ENCODE results near the gene GALNT18. TPM values are rescaled to one million over a fixed set of nuclear protein-coding genes. Genes with fewer than 3 reads are reported as not detected.

Gene GALNT18
- total RNA-seq, 1 experiment from 2014 or later, result 9.2 TPM

GRCh38 chr11:11387622-11388305 is 234.0 kb downstream of the GALNT18 start:
- CTCF ChIA-PET, result no interaction called here
- Mint-ChIP-seq H3K27ac (ENCODE audit: unreplicated experiment) (no peak overlapping the region), H3K4me3 (ENCODE audit: low read depth, unreplicated experiment) (no peak overlapping the region), H3K36me3 (ENCODE audit: insufficient read depth, unreplicated experiment) (no peaks in the 10 kb centered on the region), H3K4me1 (ENCODE audit: low read depth, unreplicated experiment) (peaks cover 39% of the 10 kb centered on the region), H3K9me3 (ENCODE audit: low read depth, unreplicated experiment) (no peaks in the 10 kb centered on the region), H3K27me3 (ENCODE audit: unreplicated experiment) (no peaks in the 10 kb centered on the region)
- no peak for TF ChIP-seq CTCF (IDR thresholded peaks at IDR 0.05; ENCODE audit: unreplicated experiment)
- intact Hi-C loops (cut with micrococcal nuclease; ENCODE audit: unreplicated experiment), result loop anchor here (5.0 kb wide), 1 partner anchor 400 kb away; no protein-coding TSS in a partner anchor
- no peak for DNase-seq
- BruUV-seq (replicated peaks), result no TSS peak

GRCh38 chr11:11387207-11387606 is 234.6 kb downstream of the GALNT18 start:
- CTCF ChIA-PET, result no interaction called here
- no peak for TF ChIP-seq CTCF (IDR thresholded peaks at IDR 0.05; ENCODE audit: unreplicated experiment)
- BruUV-seq (replicated peaks), result no TSS peak
- Mint-ChIP-seq H3K9me3 (ENCODE audit: low read depth, unreplicated experiment) (no peaks in the 10 kb centered on the region), H3K4me3 (ENCODE audit: low read depth, unreplicated experiment) (no peak overlapping the region), H3K4me1 (ENCODE audit: low read depth, unreplicated experiment) (peaks cover 39% of the 10 kb centered on the region), H3K27ac (ENCODE audit: unreplicated experiment) (no peak overlapping the region), H3K36me3 (ENCODE audit: insufficient read depth, unreplicated experiment) (no peaks in the 10 kb centered on the region), H3K27me3 (ENCODE audit: unreplicated experiment) (no peaks in the 10 kb centered on the region)
- intact Hi-C loops (cut with micrococcal nuclease; ENCODE audit: unreplicated experiment), result loop anchor here (5.0 kb wide), 1 partner anchor 400 kb away; no protein-coding TSS in a partner anchor
- no peak for DNase-seq

- no TSS peak for BruUV-seq (replicated peaks)
- H3K27ac Mint-ChIP-seq (ENCODE audit: unreplicated experiment), result no peak overlapping the region
- no peak for TF ChIP-seq CTCF (IDR thresholded peaks at IDR 0.05; ENCODE audit: unreplicated experiment)
- H3K36me3 Mint-ChIP-seq (ENCODE audit: insufficient read depth, unreplicated experiment), result no peaks in the 10 kb centered on the region
- intact Hi-C loops (cut with micrococcal nuclease; ENCODE audit: unreplicated experiment), result loop anchor here (5.0 kb wide), 1 partner anchor 402 kb away; no protein-coding TSS in a partner anchor
- no peaks in the 10 kb centered on the region for H3K9me3 Mint-ChIP-seq (ENCODE audit: low read depth, unreplicated experiment)
- CTCF ChIA-PET, result no interaction called here
- DNase-seq, result no peak
- no peak overlapping the region for H3K4me3 Mint-ChIP-seq (ENCODE audit: low read depth, unreplicated experiment)
- no peaks in the 10 kb centered on the region for H3K27me3 Mint-ChIP-seq (ENCODE audit: unreplicated experiment)
- H3K4me1 Mint-ChIP-seq (ENCODE audit: low read depth, unreplicated experiment), result peaks cover 24% of the 10 kb centered on the region
Measured at GRCh38 chr11:11384829-11385228, 237.0 kb downstream of the GALNT18 start.

- CTCF ChIA-PET, result no interaction called here
- TF ChIP-seq CTCF (IDR thresholded peaks at IDR 0.05; ENCODE audit: unreplicated experiment), result no peak
- intact Hi-C loops (cut with micrococcal nuclease; ENCODE audit: unreplicated experiment), result no loop called here
- H3K4me3 Mint-ChIP-seq (ENCODE audit: low read depth, unreplicated experiment), result no peak overlapping the region
- no peak overlapping the region for H3K27ac Mint-ChIP-seq (ENCODE audit: unreplicated experiment)
- peaks cover 18% of the 10 kb centered on the region for H3K4me1 Mint-ChIP-seq (ENCODE audit: low read depth, unreplicated experiment)
- BruUV-seq (replicated peaks), result no TSS peak
- H3K9me3 Mint-ChIP-seq (ENCODE audit: low read depth, unreplicated experiment), result no peaks in the 10 kb centered on the region
- no peaks in the 10 kb centered on the region for H3K36me3 Mint-ChIP-seq (ENCODE audit: insufficient read depth, unreplicated experiment)
- H3K27me3 Mint-ChIP-seq (ENCODE audit: unreplicated experiment), result no peaks in the 10 kb centered on the region
- DNase-seq, result no peak
Measured at GRCh38 chr11:11383995-11384394, 237.8 kb downstream of the GALNT18 start.

Data from Calu3 (cell line).